ENCODE measurements around the gene SLFN12.
"Not testable (repeated sequence)": the region's sequence is repeated elsewhere in the genome, so short reads cannot be mapped to it uniquely, and the experiment has no call there.

The SLFN12 gene

GRCh38 chr17:35432176-35433074, at the start of gene SLFN12:
SLFN12 (minus strand) TSS chr17:35432500; CDS start chr17:35423028, 9,472 bp downstream.
- peak; percentile 21 for DNase-seq

- no peak for DNase-seq
Measured at GRCh38 chr17:35479271-35479670, 47.0 kb upstream of the SLFN12 start.

GRCh38 chr17:35477248-35477647, 44.9 kb upstream of the SLFN12 start:
- DNase-seq = no peak

GRCh38 chr17:35476283-35476820, 44.1 kb upstream of the SLFN12 start:
- DNase-seq = no peak

- no peak for DNase-seq
Measured at GRCh38 chr17:35468475-35468874, 36.2 kb upstream of the SLFN12 start.

- no peak for DNase-seq
Measured at GRCh38 chr17:35467824-35468223, 35.5 kb upstream of the SLFN12 start.

GRCh38 chr17:35460354-35460851, 28.1 kb upstream of the SLFN12 start:
- peak; percentile 39 for DNase-seq

- DNase-seq = not testable (repeated sequence)
Measured at GRCh38 chr17:35454035-35454434, 21.7 kb upstream of the SLFN12 start.

GRCh38 chr17:35453171-35453570, 20.9 kb upstream of the SLFN12 start:
- no peak for DNase-seq

- DNase-seq = no peak
Measured at GRCh38 chr17:35449371-35449931, 17.2 kb upstream of the SLFN12 start.

- DNase-seq = no peak
Measured at GRCh38 chr17:35448899-35449227, 16.6 kb upstream of the SLFN12 start.

GRCh38 chr17:35448214-35448898, 16.1 kb upstream of the SLFN12 start, which contains the start of gene SLFN13:
SLFN13 (minus strand) TSS chr17:35448766; CDS start chr17:35445680, 3,086 bp downstream.
- peak; percentile 88 for DNase-seq

- DNase-seq = no peak
Measured at GRCh38 chr17:35447499-35447898, 15.2 kb upstream of the SLFN12 start.

GRCh38 chr17:35438433-35438832, 6.1 kb upstream of the SLFN12 start:
- DNase-seq = no peak

GRCh38 chr17:35433075-35433894, 985 bp upstream of the SLFN12 start:
- DNase-seq = peak; percentile 66

- DNase-seq = no peak
Measured at GRCh38 chr17:35429702-35430101, 2.6 kb downstream of the SLFN12 start.

- DNase-seq = no peak
Measured at GRCh38 chr17:35428229-35428628, 4.1 kb downstream of the SLFN12 start.

- DNase-seq = no peak
Measured at GRCh38 chr17:35423761-35424160, 8.5 kb downstream of the SLFN12 start.

- not testable (repeated sequence) for DNase-seq
Measured at GRCh38 chr17:35421069-35421468, 11.2 kb downstream of the SLFN12 start.

GRCh38 chr17:35416659-35417058, 15.6 kb downstream of the SLFN12 start:
- DNase-seq = no peak

GRCh38 chr17:35414707-35415106, 17.6 kb downstream of the SLFN12 start:
- DNase-seq = not testable (repeated sequence)

GRCh38 chr17:35414247-35414646, 18.1 kb downstream of the SLFN12 start:
- no peak for DNase-seq
